ENCODE results near the gene RUFY4.

DNA sequence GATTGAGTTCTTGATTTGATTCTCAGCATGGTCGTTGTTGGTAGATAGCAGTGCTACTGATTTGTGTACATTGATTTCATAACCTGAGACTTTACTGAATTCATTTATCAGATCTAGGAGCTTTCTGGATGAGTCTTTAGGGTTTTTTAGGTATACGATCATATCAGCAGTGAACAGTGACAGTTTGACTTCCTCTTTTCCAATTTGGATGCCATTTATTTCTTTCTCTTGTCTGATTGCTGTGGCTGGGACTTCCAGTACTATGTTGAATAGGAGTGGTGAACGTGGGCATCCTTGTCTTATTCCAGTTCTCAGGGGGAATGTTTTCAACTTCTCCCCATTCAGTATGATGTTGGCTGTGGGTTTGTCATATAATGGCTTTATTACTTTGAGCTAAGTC is 28.9 kb downstream of the RUFY4 start:
- TF ChIP-seq, protein P1, sequence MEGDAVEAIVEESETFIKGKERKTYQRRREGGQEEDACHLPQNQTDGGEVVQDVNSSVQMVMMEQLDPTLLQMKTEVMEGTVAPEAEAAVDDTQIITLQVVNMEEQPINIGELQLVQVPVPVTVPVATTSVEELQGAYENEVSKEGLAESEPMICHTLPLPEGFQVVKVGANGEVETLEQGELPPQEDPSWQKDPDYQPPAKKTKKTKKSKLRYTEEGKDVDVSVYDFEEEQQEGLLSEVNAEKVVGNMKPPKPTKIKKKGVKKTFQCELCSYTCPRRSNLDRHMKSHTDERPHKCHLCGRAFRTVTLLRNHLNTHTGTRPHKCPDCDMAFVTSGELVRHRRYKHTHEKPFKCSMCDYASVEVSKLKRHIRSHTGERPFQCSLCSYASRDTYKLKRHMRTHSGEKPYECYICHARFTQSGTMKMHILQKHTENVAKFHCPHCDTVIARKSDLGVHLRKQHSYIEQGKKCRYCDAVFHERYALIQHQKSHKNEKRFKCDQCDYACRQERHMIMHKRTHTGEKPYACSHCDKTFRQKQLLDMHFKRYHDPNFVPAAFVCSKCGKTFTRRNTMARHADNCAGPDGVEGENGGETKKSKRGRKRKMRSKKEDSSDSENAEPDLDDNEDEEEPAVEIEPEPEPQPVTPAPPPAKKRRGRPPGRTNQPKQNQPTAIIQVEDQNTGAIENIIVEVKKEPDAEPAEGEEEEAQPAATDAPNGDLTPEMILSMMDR (IDR thresholded peaks at IDR 0.05), result no peak
- no peak for TF ChIP-seq POLR2A (IDR thresholded peaks at IDR 0.05)

Measured in testis (tissue), 2 donors.